ENCODE results near the gene KLHL29.

DNA sequence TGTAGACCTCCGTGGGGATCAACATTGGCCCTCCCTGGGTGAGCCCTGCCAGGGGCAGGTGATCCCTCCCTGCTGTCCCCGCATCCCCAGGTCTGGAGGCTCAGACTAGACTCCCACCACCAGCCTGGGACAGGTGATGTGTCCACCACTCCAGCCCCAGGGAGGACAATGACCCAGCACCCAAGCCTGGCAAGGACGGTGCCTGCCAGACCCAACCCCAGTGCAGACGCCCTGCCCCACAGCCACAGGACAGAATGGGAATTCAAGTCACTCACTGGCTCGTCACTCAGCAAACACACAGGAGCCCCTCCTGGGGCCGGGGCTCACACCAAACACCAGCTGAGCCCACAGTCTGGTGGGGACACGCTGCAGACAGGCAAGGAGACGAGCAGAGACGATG, 302.2 kb downstream of the KLHL29 start:
- TF ChIP-seq EGR1 (IDR thresholded peaks at IDR 0.05; ENCODE audit: borderline replicate concordance in 1 of 2, low read depth in 2 of 2, low read length in 2 of 2) (no peak), POLR2A (IDR thresholded peaks at IDR 0.05; ENCODE audit: low read depth, low read length) (peak; percentile 32; the same call in 1 of the 2 replicates), FOS (IDR thresholded peaks at IDR 0.05; ENCODE audit: borderline replicate concordance, extremely low read depth, insufficient read length) (no peak), ZNF274 (IDR thresholded peaks at IDR 0.05; ENCODE audit: insufficient read depth, insufficient read length) (no peak), RFX5 (IDR thresholded peaks at IDR 0.05; ENCODE audit: low read depth, low read length) (no peak), MYC (IDR thresholded peaks at IDR 0.05; ENCODE audit: insufficient read depth, insufficient read length, insufficient replicate concordance, low read length, severe bottlenecking) (no peak), ETV6 (conservative IDR thresholded peaks at IDR 0.05 in 1 of 2, IDR thresholded peaks at IDR 0.05 in 1 of 2; ENCODE audit: borderline replicate concordance in 1 of 2, low read depth in 1 of 2) (no peak)
